ENCODE measurements around the gene DNM1. TPM values are rescaled to one million over a fixed set of nuclear protein-coding genes. Genes with fewer than 3 reads are reported as not detected.

DNM1 gene
- total RNA-seq, 1 donor from 2014 or later: 276 TPM

DNA sequence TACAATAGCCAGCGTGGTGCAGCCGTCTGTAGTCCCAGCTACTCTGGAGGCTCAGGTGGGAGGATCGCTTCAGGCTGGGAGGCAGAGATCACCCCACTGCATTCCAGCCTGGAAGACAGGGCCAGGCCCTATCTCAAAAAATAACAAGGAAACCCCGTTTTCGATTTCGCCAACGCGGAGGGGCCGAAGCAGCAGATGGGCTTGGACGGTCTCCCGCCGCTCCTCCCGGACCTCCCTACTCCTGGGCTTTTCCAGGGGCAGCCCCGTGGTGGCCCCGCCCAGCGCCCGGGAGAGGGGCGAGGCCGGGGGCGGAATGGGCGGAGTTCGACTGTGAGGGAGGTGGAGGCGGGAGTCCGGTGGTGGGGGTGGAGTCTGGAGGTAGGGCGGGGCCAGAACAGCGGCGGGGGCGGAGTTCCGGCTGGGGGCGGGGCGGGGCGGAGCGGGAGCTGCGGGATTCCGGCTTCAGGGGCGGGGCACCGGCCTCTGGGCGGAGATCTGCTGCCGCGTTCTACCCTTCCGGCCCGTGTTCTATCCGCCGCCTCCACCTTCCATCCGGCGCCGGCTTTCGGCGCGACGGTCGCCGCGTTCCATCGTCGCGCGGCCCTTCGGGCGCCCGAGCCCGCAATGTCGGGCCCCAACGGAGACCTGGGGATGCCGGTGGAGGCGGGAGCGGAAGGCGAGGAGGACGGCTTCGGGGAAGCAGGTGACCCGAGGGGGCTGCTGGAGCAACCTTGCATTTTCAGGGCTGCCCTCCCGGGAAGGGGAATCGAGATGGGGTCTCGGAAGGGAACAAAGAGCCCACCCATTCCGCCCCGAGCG is 43.2 kb upstream of the DNM1 start, which contains the start of gene BBLN:
Gene BBLN, plus strand, starts transcription at position 482 of the 819 bp plus-strand sequence. Its CDS starts 143 bp downstream, at position 625.
- H3K4me1 Mint-ChIP-seq (ENCODE audit: low read depth, unreplicated experiment): no peaks in the 10 kb centered on the region
- peaks cover 5% of the 10 kb centered on the region for H3K27me3 Mint-ChIP-seq (ENCODE audit: unreplicated experiment)
- peak within 1 kb of the TSS; percentile 82 for H3K4me3 Mint-ChIP-seq (ENCODE audit: unreplicated experiment)
- peaks cover 6% of the 10 kb centered on the region for H3K36me3 Mint-ChIP-seq (ENCODE audit: unreplicated experiment)
- peak; percentile 97 for DNase-seq
- H3K27ac Mint-ChIP-seq (ENCODE audit: unreplicated experiment): peak within 1 kb of the TSS; percentile 89
- H3K9me3 Mint-ChIP-seq (ENCODE audit: unreplicated experiment): peaks cover 4% of the 10 kb centered on the region
- TF ChIP-seq, protein P1, sequence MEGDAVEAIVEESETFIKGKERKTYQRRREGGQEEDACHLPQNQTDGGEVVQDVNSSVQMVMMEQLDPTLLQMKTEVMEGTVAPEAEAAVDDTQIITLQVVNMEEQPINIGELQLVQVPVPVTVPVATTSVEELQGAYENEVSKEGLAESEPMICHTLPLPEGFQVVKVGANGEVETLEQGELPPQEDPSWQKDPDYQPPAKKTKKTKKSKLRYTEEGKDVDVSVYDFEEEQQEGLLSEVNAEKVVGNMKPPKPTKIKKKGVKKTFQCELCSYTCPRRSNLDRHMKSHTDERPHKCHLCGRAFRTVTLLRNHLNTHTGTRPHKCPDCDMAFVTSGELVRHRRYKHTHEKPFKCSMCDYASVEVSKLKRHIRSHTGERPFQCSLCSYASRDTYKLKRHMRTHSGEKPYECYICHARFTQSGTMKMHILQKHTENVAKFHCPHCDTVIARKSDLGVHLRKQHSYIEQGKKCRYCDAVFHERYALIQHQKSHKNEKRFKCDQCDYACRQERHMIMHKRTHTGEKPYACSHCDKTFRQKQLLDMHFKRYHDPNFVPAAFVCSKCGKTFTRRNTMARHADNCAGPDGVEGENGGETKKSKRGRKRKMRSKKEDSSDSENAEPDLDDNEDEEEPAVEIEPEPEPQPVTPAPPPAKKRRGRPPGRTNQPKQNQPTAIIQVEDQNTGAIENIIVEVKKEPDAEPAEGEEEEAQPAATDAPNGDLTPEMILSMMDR (IDR thresholded peaks at IDR 0.05; ENCODE audit: partially characterized antibody, unreplicated experiment): no peak

DNA sequence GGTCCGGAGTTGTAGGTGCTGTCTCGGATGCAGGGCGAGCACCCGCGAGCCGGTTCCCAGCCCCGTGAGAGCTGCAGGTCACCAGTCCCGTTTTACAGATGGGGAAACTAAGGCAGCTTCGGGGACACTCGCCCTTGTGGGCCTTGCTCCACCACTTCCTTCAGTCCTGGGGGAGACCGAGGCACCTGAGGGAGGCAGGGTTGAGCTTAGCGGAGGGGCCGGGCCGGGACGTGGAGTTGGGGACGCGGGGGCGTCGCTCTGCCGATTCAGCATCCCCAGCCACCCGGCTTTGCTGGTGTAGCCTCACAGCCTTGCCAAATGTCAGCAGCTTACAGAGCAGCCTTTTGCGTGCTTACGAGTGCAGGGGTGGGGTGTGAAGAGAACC is 42.6 kb upstream of the DNM1 start:
- H3K4me3 Mint-ChIP-seq (ENCODE audit: unreplicated experiment): peak overlapping the region; percentile 82
- H3K27me3 Mint-ChIP-seq (ENCODE audit: unreplicated experiment): peaks cover 5% of the 10 kb centered on the region
- TF ChIP-seq, protein P1 (IDR thresholded peaks at IDR 0.05; ENCODE audit: partially characterized antibody, unreplicated experiment): no peak
- H3K36me3 Mint-ChIP-seq (ENCODE audit: unreplicated experiment): peaks cover 6% of the 10 kb centered on the region
- peaks cover 4% of the 10 kb centered on the region for H3K9me3 Mint-ChIP-seq (ENCODE audit: unreplicated experiment)
- no peak for DNase-seq
- no peaks in the 10 kb centered on the region for H3K4me1 Mint-ChIP-seq (ENCODE audit: low read depth, unreplicated experiment)
- H3K27ac Mint-ChIP-seq (ENCODE audit: unreplicated experiment): peak overlapping the region; percentile 72

DNA sequence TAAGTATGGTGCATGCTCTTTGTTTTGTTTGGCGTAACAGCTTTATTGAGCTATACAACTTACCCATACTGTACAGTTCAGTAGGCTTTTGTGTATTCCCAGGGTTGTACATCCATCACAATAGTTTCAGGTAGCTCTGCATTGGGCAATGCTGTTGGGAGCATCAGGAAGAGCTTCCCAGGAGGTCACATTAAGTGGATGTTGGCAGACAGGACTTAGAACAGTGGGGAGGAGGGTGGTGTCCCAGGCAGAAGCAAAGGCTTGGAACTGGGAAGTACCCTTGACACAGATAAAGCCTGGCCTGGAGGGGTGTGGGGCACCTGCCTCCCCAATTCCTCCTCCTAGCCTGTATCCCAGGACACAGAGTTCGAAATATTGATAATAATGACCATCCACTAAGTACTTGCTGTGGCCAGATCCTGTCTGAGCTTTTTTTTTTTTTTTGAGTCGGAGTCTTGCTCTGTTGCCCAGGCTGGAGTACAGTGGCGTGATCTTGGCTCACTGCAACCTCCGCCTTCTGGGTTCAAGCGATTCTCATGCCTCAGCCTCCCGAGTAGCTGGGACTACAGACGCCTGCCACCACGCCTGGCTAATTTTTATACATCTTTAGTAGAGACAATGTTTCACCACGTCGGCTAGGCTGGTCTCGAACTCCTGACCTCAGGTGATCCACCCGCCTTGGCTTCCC is 41.8 kb upstream of the DNM1 start:
- Mint-ChIP-seq H3K4me3 (ENCODE audit: unreplicated experiment) (peak overlapping the region; percentile 82), H3K4me1 (ENCODE audit: low read depth, unreplicated experiment) (no peaks in the 10 kb centered on the region), H3K9me3 (ENCODE audit: unreplicated experiment) (peaks cover 4% of the 10 kb centered on the region), H3K27me3 (ENCODE audit: unreplicated experiment) (peaks cover 5% of the 10 kb centered on the region), H3K27ac (ENCODE audit: unreplicated experiment) (peak overlapping the region; percentile 72), H3K36me3 (ENCODE audit: unreplicated experiment) (peaks cover 6% of the 10 kb centered on the region)
- no peak for DNase-seq
- TF ChIP-seq, protein P1 (IDR thresholded peaks at IDR 0.05; ENCODE audit: partially characterized antibody, unreplicated experiment): no peak

DNA sequence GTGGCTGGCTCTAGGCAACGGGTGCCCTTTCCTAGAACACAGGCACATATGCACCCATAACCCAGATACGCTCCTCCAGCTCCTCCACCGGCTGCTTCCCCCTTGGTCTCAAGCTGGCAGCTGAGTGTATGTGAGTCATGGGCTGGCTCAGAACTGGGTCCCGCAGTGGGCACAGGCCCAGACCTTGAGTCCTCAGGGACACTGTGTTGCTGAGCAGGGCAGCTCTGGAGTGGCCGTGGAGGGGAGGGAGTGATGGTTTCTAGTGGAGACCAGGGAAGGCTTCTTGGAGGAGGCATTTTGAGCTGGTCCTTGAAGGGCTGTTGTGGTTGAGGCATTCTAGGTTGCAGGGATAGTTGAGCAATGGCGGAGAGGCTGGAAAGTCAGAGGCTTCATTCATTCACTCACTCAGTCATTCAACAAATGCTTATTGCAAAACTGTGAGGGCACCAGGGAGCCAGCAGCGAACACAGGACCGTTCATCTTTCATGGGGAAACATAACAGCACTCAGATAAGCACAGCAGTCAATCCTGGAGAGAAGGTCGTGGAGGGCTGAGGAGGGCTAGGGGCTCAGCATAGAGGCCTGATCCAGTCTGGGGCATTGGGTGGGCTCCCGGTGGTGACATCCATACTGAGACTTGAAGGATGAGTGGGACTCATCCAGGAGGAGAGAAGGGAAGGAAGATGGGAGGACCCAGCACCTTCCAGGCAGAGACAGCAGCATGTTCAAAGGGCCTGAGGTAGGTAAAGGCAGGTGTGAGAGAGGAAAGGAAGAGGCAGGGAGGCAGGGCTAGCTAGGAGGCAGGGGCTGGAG is 40.8 kb upstream of the DNM1 start:
- Mint-ChIP-seq H3K36me3 (ENCODE audit: unreplicated experiment) (peaks cover 6% of the 10 kb centered on the region), H3K27me3 (ENCODE audit: unreplicated experiment) (peaks cover 5% of the 10 kb centered on the region), H3K27ac (ENCODE audit: unreplicated experiment) (no peak overlapping the region), H3K9me3 (ENCODE audit: unreplicated experiment) (peaks cover 7% of the 10 kb centered on the region), H3K4me1 (ENCODE audit: low read depth, unreplicated experiment) (no peaks in the 10 kb centered on the region), H3K4me3 (ENCODE audit: unreplicated experiment) (peak overlapping the region; percentile 49)
- no peak for DNase-seq
- TF ChIP-seq, protein P1 (IDR thresholded peaks at IDR 0.05; ENCODE audit: partially characterized antibody, unreplicated experiment): no peak

All from glutamatergic neuron (in vitro differentiated cells).